ENCODE data around the gene BCL2L1. TPM values are rescaled to one million over a fixed set of nuclear protein-coding genes. Genes with fewer than 3 reads are reported as not detected.

BCL2L1 gene
- total and polyA plus RNA-seq, 10 of the 15 experiments (the other 5 are each of a cell fraction or from before 2014, with no cell fraction given) = 0.63 to 67.7 (median 43.6) TPM

GRCh38 chr20:31673435-31673834 lies 49.2 kb downstream of the BCL2L1 start (continued):
- TF ChIP-seq REST (IDR thresholded peaks at IDR 0.05; ENCODE audit: low read depth, low read length) (no peak), ATF3 (IDR thresholded peaks at IDR 0.05; ENCODE audit: borderline replicate concordance, extremely low read depth, low read depth, low read length) (no peak), PML (IDR thresholded peaks at IDR 0.05; ENCODE audit: low read length) (no peak), ZNF384 (IDR thresholded peaks at IDR 0.05; ENCODE audit: borderline replicate concordance, low read depth, low read length) (no peak), CHD4 (IDR thresholded peaks at IDR 0.05) (no peak), SMC3 (IDR thresholded peaks at IDR 0.05; ENCODE audit: borderline replicate concordance, low read length) (no peak), IRF3 (IDR thresholded peaks at IDR 0.05) (no peak), ELK1 (IDR thresholded peaks at IDR 0.05; ENCODE audit: low read depth, low read length) (no peak), RAD21 (IDR thresholded peaks at IDR 0.05; ENCODE audit: insufficient read depth, low read depth, low read length) (no peak)
